Renal cortex interstitium (tissue), 11 donors: ENCODE data around the gene KRTAP10-2. TPM values are rescaled to one million over a fixed set of nuclear protein-coding genes. Genes with fewer than 3 reads are reported as not detected.
A peak's percentile ranks its signal among the peaks of the same experiment; 100 is the strongest.

ENCODE experiments used
- DNase-seq, 11 donors: peaks; one replicate each; pipeline ENCODE4 v3.0.0-alpha.2; 2013; ENCODE audit warnings: low read depth in 9 of 11, low spot score in 4 of 11; ENCODE audit errors: extremely low read depth in 1 of 11
- polyA plus RNA-seq, 3 donors: library from polyadenylated mRNA; unstranded; fragments of 120-200 nt; gene quantifications; one replicate each; pipeline ENCODE4 v1.2.1, GENCODE V29; 2013; ENCODE audit not compliant: insufficient read length in 3 of 3

The KRTAP10-2 gene
- polyA plus RNA-seq, 3 donors, result not detected

- DNase-seq, result no peak
Measured at GRCh38 chr21:44519346-44520325, 31.7 kb downstream of the KRTAP10-2 start.

GRCh38 chr21:44518686-44519085 is 32.6 kb downstream of the KRTAP10-2 start:
- DNase-seq, result no peak

- DNase-seq, result no peak
Measured at GRCh38 chr21:44517175-44517899, 34.0 kb downstream of the KRTAP10-2 start.

- no peak for DNase-seq
Measured at GRCh38 chr21:44516828-44517174, 34.5 kb downstream of the KRTAP10-2 start.

- no peak for DNase-seq
Measured at GRCh38 chr21:44516342-44516741, 35.0 kb downstream of the KRTAP10-2 start.

- no peak for DNase-seq
Measured at GRCh38 chr21:44515359-44516165, 35.7 kb downstream of the KRTAP10-2 start.

GRCh38 chr21:44514746-44515358 is 36.5 kb downstream of the KRTAP10-2 start:
- no peak for DNase-seq

- DNase-seq, result no peak
Measured at GRCh38 chr21:44514218-44514520, 37.1 kb downstream of the KRTAP10-2 start.

GRCh38 chr21:44513389-44514217 is 37.7 kb downstream of the KRTAP10-2 start:
- no peak for DNase-seq

GRCh38 chr21:44512496-44513388 is 38.6 kb downstream of the KRTAP10-2 start:
- DNase-seq, result no peak

- DNase-seq, result no peak
Measured at GRCh38 chr21:44511938-44512275, 39.4 kb downstream of the KRTAP10-2 start.

GRCh38 chr21:44511219-44511937 is 39.9 kb downstream of the KRTAP10-2 start:
- DNase-seq, result no peak

GRCh38 chr21:44510508-44511218 is 40.6 kb downstream of the KRTAP10-2 start:
- peak; percentile 36 to 72 (median 56) for DNase-seq

- no peak for DNase-seq
Measured at GRCh38 chr21:44510109-44510507, 41.2 kb downstream of the KRTAP10-2 start.

GRCh38 chr21:44509539-44509938 is 41.8 kb downstream of the KRTAP10-2 start:
- no peak for DNase-seq

GRCh38 chr21:44508711-44509445 is 42.4 kb downstream of the KRTAP10-2 start:
- no peak for DNase-seq
